ENCODE measurements around the gene NCK1. TPM values are rescaled to one million over a fixed set of nuclear protein-coding genes. Genes with fewer than 3 reads are reported as not detected.

NCK1 gene
- polyA plus RNA-seq, 1 donor = 23.3 TPM

DNA sequence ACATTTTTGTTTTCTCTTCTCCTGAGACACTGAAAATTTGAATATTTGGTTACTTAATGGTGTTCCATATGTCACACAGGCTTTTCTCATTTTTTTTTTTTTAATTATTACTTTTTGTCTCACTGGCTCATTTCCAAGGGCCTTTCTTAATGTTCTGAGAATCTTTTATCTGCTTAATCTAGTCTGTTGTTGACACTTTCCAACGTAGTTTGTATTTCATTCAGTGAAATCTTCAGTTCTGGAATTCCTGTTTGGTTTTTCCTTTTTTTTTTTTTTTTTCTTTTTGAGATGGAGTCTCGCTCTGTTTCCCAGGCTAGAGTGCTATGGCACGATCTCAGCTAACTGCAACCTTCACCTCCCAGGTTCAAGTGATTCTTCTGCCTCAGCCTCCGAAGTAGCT is 42.7 kb downstream of the NCK1 start:
- no peak for DNase-seq
- H3K36me3 ChIP-seq (ENCODE audit: control insufficient read depth, insufficient read depth, low read length) = peaks cover 7% of the 10 kb centered on the region

GRCh38 chr3:136905549-136905948 is 43.5 kb downstream of the NCK1 start:
- no peaks in the 10 kb centered on the region for H3K27me3 ChIP-seq (ENCODE audit: control insufficient read depth, insufficient read depth, low read length)
- no peak for DNase-seq
- no peak overlapping the region for H3K27ac ChIP-seq (ENCODE audit: low read length)
- peaks cover 7% of the 10 kb centered on the region for H3K36me3 ChIP-seq (ENCODE audit: control insufficient read depth, insufficient read depth, low read length)
- no peaks in the 10 kb centered on the region for H3K4me1 ChIP-seq (ENCODE audit: control insufficient read depth, insufficient read depth, low read length)
- H3K9me3 ChIP-seq (ENCODE audit: control insufficient read depth, low read depth, low read length) = peaks cover 54% of the 10 kb centered on the region
- no CpG with 5 or more reads among the region's 1 CpG for WGBS (ENCODE audit: insufficient coverage, low lambda C conversion rate)
- H3K4me3 ChIP-seq (ENCODE audit: low read length) = no peak overlapping the region

More for the DNA sequence above, 42.7 kb downstream of the NCK1 start:
- H3K4me3 ChIP-seq (ENCODE audit: low read length) = no peak overlapping the region
- WGBS (ENCODE audit: insufficient coverage, low lambda C conversion rate) = 14% methylated on average over 1 of the region's 4 CpGs
- H3K9me3 ChIP-seq (ENCODE audit: control insufficient read depth, low read depth, low read length) = peaks cover 56% of the 10 kb centered on the region
- no peak overlapping the region for H3K27ac ChIP-seq (ENCODE audit: low read length)
- H3K27me3 ChIP-seq (ENCODE audit: control insufficient read depth, insufficient read depth, low read length) = no peaks in the 10 kb centered on the region
- H3K4me1 ChIP-seq (ENCODE audit: control insufficient read depth, insufficient read depth, low read length) = no peaks in the 10 kb centered on the region

DNA sequence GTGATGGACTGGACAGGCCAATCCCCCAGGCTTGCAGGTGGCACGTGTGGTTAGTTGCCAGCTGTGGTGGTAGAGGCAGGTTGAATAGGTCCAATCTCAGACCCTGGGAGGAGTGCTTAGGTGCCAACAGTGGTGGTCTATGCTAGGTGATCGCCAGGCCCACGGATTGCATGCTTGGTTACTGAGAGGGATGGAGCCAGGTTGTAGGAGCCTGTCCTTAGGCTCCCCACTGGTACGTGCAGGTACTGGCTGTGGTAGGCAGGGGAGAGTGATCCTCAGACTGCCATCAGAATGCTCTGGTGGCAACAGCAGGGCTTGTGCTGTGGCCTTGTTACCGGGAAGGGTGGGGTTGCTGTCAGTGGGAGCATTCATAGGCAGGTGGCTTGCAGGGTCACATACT is 44.7 kb downstream of the NCK1 start:
- Histone ChIP-seq H3K27ac (ENCODE audit: low read length) (no peak overlapping the region), H3K27me3 (ENCODE audit: control insufficient read depth, insufficient read depth, low read length) (no peaks in the 10 kb centered on the region), H3K36me3 (ENCODE audit: control insufficient read depth, insufficient read depth, low read length) (peaks cover 7% of the 10 kb centered on the region), H3K9me3 (ENCODE audit: control insufficient read depth, low read depth, low read length) (peaks cover 57% of the 10 kb centered on the region), H3K4me3 (ENCODE audit: low read length) (no peak overlapping the region), H3K4me1 (ENCODE audit: control insufficient read depth, insufficient read depth, low read length) (no peaks in the 10 kb centered on the region)
- no CpG with 5 or more reads among the region's 5 CpGs for WGBS (ENCODE audit: insufficient coverage, low lambda C conversion rate)
- DNase-seq = no peak

DNA sequence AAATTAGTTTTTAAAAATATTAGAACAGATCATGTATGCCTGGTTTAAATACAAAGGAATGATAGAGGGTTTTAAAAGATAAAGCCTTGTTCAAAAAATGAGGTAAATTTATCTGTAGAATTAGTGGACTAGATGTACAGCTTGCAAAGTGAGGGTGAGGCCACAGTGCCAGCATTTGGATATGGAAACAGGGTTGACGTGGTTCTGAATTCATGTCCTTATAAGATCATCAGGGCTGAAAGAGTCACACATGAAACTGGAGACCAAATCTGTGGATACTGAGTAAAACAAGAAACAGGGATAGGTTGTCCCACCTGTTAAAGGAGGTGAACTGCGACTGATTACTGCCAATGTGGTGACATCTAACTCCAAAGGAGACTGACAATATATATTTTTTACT is 46.3 kb downstream of the NCK1 start:
- no peaks in the 10 kb centered on the region for H3K4me1 ChIP-seq (ENCODE audit: control insufficient read depth, insufficient read depth, low read length)
- H3K27me3 ChIP-seq (ENCODE audit: control insufficient read depth, insufficient read depth, low read length) = no peaks in the 10 kb centered on the region
- 80% methylated on average over 1 of the region's 2 CpGs for WGBS (ENCODE audit: insufficient coverage, low lambda C conversion rate)
- no peak for DNase-seq
- no peak overlapping the region for H3K27ac ChIP-seq (ENCODE audit: low read length)
- H3K9me3 ChIP-seq (ENCODE audit: control insufficient read depth, low read depth, low read length) = peaks cover 58% of the 10 kb centered on the region
- H3K4me3 ChIP-seq (ENCODE audit: low read length) = no peak overlapping the region
- H3K36me3 ChIP-seq (ENCODE audit: control insufficient read depth, insufficient read depth, low read length) = peaks cover 7% of the 10 kb centered on the region

DNA sequence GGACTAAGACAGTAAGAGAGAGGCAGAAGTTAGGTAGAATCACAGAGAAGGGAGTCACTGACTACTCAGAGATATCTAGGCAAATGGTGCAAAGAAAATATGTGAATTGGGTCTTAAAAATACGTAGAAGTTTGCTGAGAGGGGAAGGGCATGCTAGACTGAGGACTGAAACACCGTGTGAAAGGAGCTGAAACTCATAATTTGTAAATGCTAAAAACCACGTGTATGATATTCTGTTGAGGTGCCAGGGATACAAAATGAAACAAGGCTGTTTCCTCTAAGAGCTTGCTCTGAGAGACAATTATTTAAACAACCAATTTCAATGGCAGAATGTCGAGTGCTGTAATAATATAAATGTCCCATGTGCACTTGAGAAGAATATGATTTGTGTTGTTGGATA is 47.2 kb downstream of the NCK1 start:
- WGBS (ENCODE audit: insufficient coverage, low lambda C conversion rate) = 100% methylated on average over 1 of the region's 4 CpGs
- no peak for DNase-seq

GRCh38 chr3:136910697-136911096 is 48.7 kb downstream of the NCK1 start:
- WGBS (ENCODE audit: insufficient coverage, low lambda C conversion rate) = no CpG with 5 or more reads among the region's 2 CpGs

More for the DNA sequence above, 47.2 kb downstream of the NCK1 start:
- Histone ChIP-seq H3K4me1 (ENCODE audit: control insufficient read depth, insufficient read depth, low read length) (no peaks in the 10 kb centered on the region), H3K9me3 (ENCODE audit: control insufficient read depth, low read depth, low read length) (peaks cover 55% of the 10 kb centered on the region), H3K4me3 (ENCODE audit: low read length) (no peak overlapping the region), H3K27ac (ENCODE audit: low read length) (no peak overlapping the region), H3K36me3 (ENCODE audit: control insufficient read depth, insufficient read depth, low read length) (peaks cover 7% of the 10 kb centered on the region), H3K27me3 (ENCODE audit: control insufficient read depth, insufficient read depth, low read length) (no peaks in the 10 kb centered on the region)

DNA sequence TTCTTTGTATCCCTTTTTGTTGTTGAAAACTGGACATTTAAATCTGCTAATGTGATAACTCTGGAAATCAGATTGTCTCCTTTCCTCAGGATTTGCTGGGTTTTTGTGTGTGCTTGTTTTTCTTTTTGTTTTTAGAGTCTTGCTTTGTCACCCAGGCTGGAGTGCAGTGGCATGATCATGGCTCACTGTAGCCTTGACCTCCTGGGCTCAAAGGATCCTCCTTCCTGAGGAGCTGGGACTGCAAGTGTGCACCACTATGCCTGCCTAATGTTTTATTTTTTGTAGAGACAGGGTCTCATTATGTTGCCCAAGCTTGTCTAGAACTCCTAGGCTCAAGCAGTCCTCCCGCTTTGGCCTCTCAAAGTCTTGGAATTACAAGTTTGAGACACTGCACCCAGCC is 51.2 kb downstream of the NCK1 start:
- Histone ChIP-seq H3K4me1 (ENCODE audit: control insufficient read depth, insufficient read depth, low read length) (no peaks in the 10 kb centered on the region), H3K27me3 (ENCODE audit: control insufficient read depth, insufficient read depth, low read length) (no peaks in the 10 kb centered on the region), H3K4me3 (ENCODE audit: low read length) (no peak overlapping the region), H3K9me3 (ENCODE audit: control insufficient read depth, low read depth, low read length) (peaks cover 23% of the 10 kb centered on the region), H3K27ac (ENCODE audit: low read length) (no peak overlapping the region), H3K36me3 (ENCODE audit: control insufficient read depth, insufficient read depth, low read length) (no peaks in the 10 kb centered on the region)
- no peak for DNase-seq
- no CpG with 5 or more reads among the region's 1 CpG for WGBS (ENCODE audit: insufficient coverage, low lambda C conversion rate)

More at GRCh38 chr3:136910697-136911096, 48.7 kb downstream of the NCK1 start:
- Histone ChIP-seq H3K27me3 (ENCODE audit: control insufficient read depth, insufficient read depth, low read length) (no peaks in the 10 kb centered on the region), H3K27ac (ENCODE audit: low read length) (no peak overlapping the region), H3K9me3 (ENCODE audit: control insufficient read depth, low read depth, low read length) (peaks cover 40% of the 10 kb centered on the region), H3K4me3 (ENCODE audit: low read length) (no peak overlapping the region), H3K4me1 (ENCODE audit: control insufficient read depth, insufficient read depth, low read length) (no peaks in the 10 kb centered on the region), H3K36me3 (ENCODE audit: control insufficient read depth, insufficient read depth, low read length) (peaks cover 7% of the 10 kb centered on the region)
- DNase-seq = no peak

- Histone ChIP-seq H3K4me3 (ENCODE audit: low read length) (no peak overlapping the region), H3K9me3 (ENCODE audit: control insufficient read depth, low read depth, low read length) (peaks cover 23% of the 10 kb centered on the region), H3K36me3 (ENCODE audit: control insufficient read depth, insufficient read depth, low read length) (no peaks in the 10 kb centered on the region), H3K4me1 (ENCODE audit: control insufficient read depth, insufficient read depth, low read length) (no peaks in the 10 kb centered on the region), H3K27ac (ENCODE audit: low read length) (no peak overlapping the region), H3K27me3 (ENCODE audit: control insufficient read depth, insufficient read depth, low read length) (no peaks in the 10 kb centered on the region)
- 100% methylated on average over 1 of the region's 3 CpGs for WGBS (ENCODE audit: insufficient coverage, low lambda C conversion rate)
- DNase-seq = no peak
These were observed 52.7 kb downstream of the NCK1 start for GRCh38 chr3:136914739-136915138.

GRCh38 chr3:136916223-136916622 is 54.2 kb downstream of the NCK1 start:
- Histone ChIP-seq H3K27me3 (ENCODE audit: control insufficient read depth, insufficient read depth, low read length) (no peaks in the 10 kb centered on the region), H3K4me3 (ENCODE audit: low read length) (no peak overlapping the region), H3K9me3 (ENCODE audit: control insufficient read depth, low read depth, low read length) (peaks cover 23% of the 10 kb centered on the region), H3K4me1 (ENCODE audit: control insufficient read depth, insufficient read depth, low read length) (no peaks in the 10 kb centered on the region), H3K27ac (ENCODE audit: low read length) (no peak overlapping the region), H3K36me3 (ENCODE audit: control insufficient read depth, insufficient read depth, low read length) (no peaks in the 10 kb centered on the region)
- 60% methylated on average over 1 of the region's 1 CpG for WGBS (ENCODE audit: insufficient coverage, low lambda C conversion rate)
- DNase-seq = no peak

DNA sequence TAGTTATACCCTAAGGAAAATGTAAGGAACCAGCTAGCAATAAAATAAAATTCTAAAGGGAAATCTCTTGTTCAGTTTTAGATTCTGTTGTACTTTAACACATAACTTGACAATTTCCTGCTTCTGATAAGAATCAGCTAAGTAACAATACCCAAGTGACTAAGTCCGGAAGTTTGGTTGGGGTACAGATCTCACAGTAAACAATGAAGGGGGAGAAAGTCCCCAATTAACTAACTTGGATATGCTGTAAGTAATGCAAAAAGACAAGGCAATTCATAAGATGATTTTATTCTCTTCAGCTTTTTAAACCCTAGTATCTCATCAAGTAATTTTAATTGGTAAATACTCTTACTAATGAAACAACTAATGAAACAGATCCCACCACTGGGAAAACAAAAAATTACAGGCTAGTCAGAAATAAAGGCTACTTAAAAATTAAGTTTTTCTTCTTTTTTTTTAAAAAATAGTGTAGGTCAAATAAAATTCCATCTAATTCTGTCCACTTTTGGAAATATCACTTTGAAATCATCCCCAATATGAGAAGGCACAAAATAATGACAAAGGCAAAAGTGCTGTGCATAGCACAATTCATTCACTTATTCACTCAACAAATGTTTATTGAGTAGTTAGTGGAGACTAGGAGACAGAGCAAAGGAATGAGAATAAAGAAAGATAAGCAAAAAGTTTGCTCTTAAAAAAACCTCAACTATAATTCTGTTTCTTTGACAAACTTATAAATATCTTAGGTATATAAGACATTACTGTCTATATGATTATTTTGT is 58.0 kb downstream of the NCK1 start:
- Histone ChIP-seq H3K27me3 (ENCODE audit: control insufficient read depth, insufficient read depth, low read length) (no peaks in the 10 kb centered on the region), H3K9me3 (ENCODE audit: control insufficient read depth, low read depth, low read length) (peaks cover 3% of the 10 kb centered on the region), H3K36me3 (ENCODE audit: control insufficient read depth, insufficient read depth, low read length) (no peaks in the 10 kb centered on the region), H3K4me3 (ENCODE audit: low read length) (no peak overlapping the region), H3K4me1 (ENCODE audit: control insufficient read depth, insufficient read depth, low read length) (no peaks in the 10 kb centered on the region), H3K27ac (ENCODE audit: low read length) (no peak overlapping the region)
- no CpG with 5 or more reads among the region's 1 CpG for WGBS (ENCODE audit: insufficient coverage, low lambda C conversion rate)
- DNase-seq = no peak

Data from large intestine (tissue), 3 donors.